ENCODE measurements around the gene PCDHA6.
"Not testable (repeated sequence)": the region's sequence is repeated elsewhere in the genome, so short reads cannot be mapped to it uniquely, and the experiment has no call there.

The PCDHA6 gene, protein sequence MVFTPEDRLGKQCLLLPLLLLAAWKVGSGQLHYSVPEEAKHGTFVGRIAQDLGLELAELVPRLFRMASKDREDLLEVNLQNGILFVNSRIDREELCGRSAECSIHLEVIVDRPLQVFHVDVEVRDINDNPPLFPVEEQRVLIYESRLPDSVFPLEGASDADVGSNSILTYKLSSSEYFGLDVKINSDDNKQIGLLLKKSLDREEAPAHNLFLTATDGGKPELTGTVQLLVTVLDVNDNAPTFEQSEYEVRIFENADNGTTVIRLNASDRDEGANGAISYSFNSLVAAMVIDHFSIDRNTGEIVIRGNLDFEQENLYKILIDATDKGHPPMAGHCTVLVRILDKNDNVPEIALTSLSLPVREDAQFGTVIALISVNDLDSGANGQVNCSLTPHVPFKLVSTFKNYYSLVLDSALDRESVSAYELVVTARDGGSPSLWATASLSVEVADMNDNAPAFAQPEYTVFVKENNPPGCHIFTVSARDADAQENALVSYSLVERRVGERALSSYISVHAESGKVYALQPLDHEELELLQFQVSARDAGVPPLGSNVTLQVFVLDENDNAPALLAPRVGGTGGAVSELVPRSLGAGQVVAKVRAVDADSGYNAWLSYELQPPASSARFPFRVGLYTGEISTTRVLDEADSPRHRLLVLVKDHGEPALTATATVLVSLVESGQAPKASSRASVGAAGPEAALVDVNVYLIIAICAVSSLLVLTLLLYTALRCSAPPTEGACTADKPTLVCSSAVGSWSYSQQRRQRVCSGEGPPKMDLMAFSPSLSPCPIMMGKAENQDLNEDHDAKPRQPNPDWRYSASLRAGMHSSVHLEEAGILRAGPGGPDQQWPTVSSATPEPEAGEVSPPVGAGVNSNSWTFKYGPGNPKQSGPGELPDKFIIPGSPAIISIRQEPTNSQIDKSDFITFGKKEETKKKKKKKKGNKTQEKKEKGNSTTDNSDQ

DNA sequence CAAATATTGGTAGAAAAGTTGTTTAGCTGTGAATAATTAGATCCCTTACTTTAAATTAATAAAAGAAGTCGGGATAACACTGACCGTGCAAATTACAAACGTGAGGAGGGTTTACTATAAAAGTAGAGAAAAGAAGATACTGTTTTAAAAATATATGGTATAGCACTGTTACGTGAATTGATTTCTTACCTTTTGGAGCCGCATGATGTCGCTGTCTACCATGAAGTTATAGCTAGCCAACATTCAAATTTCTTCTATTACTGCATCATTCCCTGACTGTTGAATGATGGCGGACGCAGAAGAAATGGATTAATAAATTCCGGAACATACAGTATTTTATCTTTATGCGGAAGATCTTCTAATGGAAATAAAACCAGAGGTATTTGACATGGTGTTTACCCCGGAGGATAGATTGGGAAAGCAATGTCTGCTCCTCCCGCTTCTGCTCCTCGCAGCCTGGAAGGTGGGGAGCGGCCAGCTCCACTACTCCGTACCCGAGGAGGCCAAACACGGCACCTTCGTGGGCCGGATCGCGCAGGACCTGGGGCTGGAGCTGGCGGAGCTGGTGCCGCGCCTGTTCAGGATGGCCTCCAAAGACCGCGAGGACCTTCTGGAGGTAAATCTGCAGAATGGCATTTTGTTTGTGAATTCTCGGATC, at the start of gene PCDHA6:
Gene PCDHA6 (plus strand): TSS at position 257 of the 658 bp plus-strand sequence. CDS start 132 bp downstream, at position 389.
- DNase-seq (ENCODE audit: low read depth in 1 of 2, low spot score in 1 of 2) = no peak

- no peak for DNase-seq (ENCODE audit: low read depth in 1 of 2, low spot score in 1 of 2)
Measured at GRCh38 chr5:140780512-140780911, 47.2 kb upstream of the PCDHA6 start.

GRCh38 chr5:140785905-140786686, 41.7 kb upstream of the PCDHA6 start, which contains the start of gene PCDHA1:
PCDHA1 (plus strand) TSS chr5:140786140.
- DNase-seq (ENCODE audit: low read depth in 1 of 2, low spot score in 1 of 2) = no peak

- not testable (repeated sequence) for DNase-seq (ENCODE audit: low read depth in 1 of 2, low spot score in 1 of 2)
Measured at GRCh38 chr5:140787422-140787821, 40.3 kb upstream of the PCDHA6 start.

- DNase-seq (ENCODE audit: low read depth in 1 of 2, low spot score in 1 of 2) = not testable (repeated sequence)
Measured at GRCh38 chr5:140787849-140788504, 39.8 kb upstream of the PCDHA6 start.

DNA sequence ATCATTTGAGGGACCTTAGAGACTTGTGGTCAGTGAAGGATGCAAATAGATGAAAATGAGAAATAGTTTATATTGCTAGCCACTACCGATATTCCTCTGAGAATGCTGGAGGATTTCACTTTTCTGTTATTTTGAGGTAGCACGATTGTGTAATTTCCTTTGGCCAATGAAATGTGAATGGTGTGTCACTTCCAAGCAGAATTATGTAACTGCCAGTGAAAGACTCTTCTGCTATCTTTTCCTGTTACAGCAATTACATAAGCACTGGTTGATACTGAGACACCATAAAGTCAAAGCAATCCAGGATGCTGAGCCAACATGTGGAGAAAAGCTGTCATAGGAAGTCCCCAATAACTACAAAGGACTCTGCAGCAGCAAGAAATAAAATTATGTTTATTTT, 36.7 kb upstream of the PCDHA6 start:
- no peak for DNase-seq (ENCODE audit: low read depth in 1 of 2, low spot score in 1 of 2)

GRCh38 chr5:140794595-140795258, 33.0 kb upstream of the PCDHA6 start, which contains the start of gene PCDHA2:
PCDHA2 (plus strand) TSS chr5:140794852.
- no peak for DNase-seq (ENCODE audit: low read depth in 1 of 2, low spot score in 1 of 2)

- DNase-seq (ENCODE audit: low read depth in 1 of 2, low spot score in 1 of 2) = no peak
Measured at GRCh38 chr5:140795259-140795641, 32.5 kb upstream of the PCDHA6 start.

DNA sequence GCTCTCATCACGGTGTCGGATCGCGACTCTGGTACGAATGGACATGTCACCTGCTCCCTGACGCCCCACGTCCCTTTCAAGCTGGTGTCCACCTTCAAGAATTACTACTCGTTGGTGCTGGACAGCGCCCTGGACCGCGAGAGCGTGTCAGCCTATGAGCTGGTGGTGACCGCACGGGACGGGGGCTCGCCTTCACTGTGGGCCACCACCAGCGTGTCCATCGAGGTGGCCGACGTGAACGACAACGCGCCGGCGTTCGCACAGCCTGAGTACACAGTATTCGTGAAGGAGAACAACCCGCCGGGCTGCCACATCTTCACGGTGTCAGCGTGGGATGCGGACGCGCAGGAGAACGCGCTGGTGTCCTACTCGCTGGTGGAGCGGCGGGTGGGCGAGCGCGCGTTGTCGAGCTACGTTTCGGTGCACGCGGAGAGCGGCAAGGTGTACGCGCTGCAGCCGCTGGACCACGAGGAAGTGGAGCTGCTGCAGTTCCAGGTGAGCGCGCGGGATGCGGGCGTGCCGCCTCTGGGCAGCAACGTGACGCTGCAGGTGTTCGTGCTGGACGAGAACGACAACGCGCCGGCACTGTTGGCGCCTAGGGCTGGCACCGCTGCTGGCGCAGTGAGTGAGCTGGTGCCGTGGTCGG, 31.6 kb upstream of the PCDHA6 start:
- DNase-seq (ENCODE audit: low read depth in 1 of 2, low spot score in 1 of 2) = not testable (repeated sequence)

DNA sequence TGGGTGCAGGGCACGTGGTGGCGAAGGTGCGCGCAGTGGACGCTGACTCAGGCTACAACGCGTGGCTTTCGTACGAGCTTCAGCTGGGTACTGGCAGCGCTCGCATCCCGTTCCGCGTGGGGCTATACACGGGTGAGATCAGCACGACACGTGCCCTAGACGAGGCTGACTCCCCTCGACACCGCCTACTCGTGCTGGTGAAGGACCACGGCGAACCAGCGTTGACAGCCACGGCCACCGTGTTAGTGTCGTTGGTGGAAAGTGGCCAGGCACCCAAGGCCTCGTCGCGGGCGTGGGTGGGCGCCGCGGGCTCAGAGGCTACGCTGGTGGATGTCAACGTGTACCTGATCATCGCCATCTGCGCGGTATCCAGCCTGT, 31.1 kb upstream of the PCDHA6 start:
- DNase-seq (ENCODE audit: low read depth in 1 of 2, low spot score in 1 of 2) = no peak

DNA sequence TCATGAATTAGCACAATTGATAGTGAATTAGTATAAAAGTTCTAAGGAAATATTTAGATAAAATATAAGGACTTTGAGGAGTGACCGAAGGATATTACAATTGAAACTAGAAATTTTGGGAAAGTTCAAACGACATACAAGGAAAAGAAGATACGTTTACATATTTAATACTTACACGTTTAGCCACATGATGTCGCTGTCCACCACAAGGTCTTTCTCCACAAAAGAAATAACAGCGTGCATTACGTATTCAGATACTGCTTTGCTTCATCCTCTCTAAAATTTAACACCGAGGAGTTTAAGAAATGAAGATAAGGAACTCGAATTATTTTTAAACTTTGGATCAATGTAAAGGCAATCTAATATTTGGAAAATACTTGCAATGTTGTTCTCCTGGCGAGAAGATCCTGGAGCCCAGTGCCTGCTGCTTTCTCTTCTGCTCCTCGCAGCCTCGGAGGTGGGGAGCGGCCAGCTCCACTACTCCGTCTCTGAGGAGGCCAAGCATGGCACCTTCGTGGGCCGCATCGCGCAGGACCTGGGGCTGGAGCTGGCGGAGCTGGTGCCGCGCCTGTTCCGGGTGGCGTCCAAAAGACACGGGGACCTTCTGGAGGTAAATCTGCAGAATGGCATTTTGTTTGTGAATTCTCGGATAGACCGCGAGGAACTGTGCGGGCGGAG, 26.8 kb upstream of the PCDHA6 start, which contains the start of gene PCDHA3:
Gene PCDHA3 (plus strand): TSS at position 242 of the 678 bp plus-strand sequence.
- DNase-seq (ENCODE audit: low read depth in 1 of 2, low spot score in 1 of 2) = no peak

GRCh38 chr5:140801494-140801841, 26.3 kb upstream of the PCDHA6 start:
- no peak for DNase-seq (ENCODE audit: low read depth in 1 of 2, low spot score in 1 of 2)

- not testable (repeated sequence) for DNase-seq (ENCODE audit: low read depth in 1 of 2, low spot score in 1 of 2)
Measured at GRCh38 chr5:140802381-140802780, 25.4 kb upstream of the PCDHA6 start.

DNA sequence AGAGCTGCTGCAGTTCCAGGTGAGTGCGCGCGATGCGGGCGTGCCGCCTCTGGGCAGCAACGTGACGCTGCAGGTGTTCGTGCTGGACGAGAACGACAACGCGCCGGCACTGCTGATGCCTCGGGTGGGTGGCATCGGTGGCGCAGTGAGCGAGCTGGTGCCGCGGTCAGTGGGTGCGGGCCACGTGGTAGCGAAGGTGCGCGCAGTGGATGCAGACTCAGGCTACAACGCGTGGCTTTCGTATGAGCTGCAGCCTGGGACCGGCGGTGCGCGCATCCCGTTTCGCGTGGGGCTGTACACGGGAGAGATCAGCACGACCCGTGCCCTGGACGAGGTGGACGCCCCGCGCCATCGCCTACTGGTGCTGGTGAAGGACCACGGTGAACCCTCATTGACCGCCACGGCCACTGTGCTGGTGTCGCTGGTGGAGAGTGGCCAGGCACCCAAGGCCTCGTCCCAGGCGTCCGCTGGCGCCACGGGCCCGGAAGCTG, 24.9 kb upstream of the PCDHA6 start:
- DNase-seq (ENCODE audit: low read depth in 1 of 2, low spot score in 1 of 2) = no peak

DNA sequence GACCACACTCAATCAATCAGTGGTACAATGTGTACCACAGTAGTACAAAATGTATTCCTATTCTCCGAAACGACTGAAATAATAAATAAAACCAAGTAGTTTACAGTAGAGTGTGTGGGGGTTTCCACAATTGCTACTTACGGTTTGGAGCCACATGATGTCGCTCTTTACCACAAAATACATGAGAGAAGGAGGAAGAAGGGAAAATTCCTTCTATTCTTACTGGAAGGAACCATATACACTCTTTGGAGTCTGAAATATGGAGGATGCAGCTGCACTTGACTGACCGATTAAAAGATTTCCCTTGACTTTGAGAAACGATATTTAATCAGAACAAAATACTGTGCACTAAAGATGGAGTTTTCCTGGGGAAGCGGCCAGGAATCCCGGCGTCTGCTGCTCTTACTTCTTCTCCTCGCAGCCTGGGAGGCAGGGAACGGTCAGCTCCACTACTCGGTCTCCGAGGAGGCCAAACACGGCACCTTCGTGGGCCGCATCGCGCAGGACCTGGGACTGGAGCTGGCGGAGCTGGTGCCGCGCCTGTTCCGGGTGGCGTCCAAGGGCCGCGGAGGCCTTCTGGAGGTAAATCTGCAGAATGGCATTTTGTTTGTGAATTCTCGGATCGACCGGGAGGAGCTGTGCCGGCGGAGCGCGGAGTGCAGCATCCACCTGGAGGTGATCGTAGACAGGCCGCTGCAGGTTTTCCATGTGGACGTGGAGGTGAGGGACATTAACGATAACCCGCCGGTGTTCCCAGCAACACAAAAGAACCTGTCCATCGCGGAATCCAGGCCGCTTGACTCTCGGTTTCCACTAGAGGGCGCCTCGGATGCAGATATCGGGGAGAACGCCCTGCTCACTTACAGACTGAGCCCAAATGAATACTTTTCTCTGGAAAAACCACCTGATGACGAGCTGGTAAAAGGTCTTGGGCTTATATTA, 20.7 kb upstream of the PCDHA6 start, which contains the start of gene PCDHA4:
Gene PCDHA4 (plus strand): TSS at position 235 of the 942 bp plus-strand sequence.
- DNase-seq (ENCODE audit: low read depth in 1 of 2, low spot score in 1 of 2) = no peak

DNA sequence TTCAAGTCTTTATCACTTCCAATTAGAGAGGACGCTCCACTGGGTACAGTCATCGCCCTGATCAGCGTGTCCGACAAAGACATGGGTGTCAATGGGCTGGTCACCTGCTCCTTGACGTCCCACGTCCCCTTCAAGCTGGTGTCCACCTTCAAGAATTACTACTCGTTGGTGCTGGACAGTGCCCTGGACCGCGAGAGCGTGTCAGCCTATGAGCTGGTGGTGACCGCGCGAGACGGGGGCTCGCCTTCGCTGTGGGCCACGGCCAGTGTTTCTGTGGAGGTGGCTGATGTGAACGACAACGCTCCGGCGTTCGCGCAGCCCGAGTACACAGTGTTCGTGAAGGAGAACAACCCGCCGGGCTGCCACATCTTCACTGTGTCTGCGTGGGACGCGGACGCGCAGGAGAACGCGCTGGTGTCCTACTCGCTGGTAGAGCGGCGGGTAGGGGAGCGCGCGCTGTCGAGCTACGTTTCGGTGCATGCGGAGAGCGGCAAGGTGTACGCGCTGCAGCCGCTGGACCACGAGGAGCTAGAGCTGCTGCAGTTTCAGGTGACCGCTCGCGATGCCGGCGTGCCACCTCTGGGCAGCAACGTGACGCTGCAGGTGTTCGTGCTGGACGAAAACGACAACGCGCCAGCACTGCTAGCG, 19.4 kb upstream of the PCDHA6 start:
- DNase-seq (ENCODE audit: low read depth in 1 of 2, low spot score in 1 of 2) = not testable (repeated sequence)

Data from stimulated activated CD4-positive, alpha-beta T cell treated with anti-CD3 and anti-CD28 coated beads, Interleukin-15, amount 100 ng/mL, for 1 hour (primary cell).